HS-27A (cell line): ENCODE results near the gene DNAH17.

Source experiments
- DNase-seq: peaks from one replicate; pipeline ENCODE4 v3.0.0-alpha.2; 2012; ENCODE audit warnings: low read depth, missing footprints

DNAH17 gene

GRCh38 chr17:78572239-78573205 lies 4.7 kb downstream of the DNAH17 start:
- no peak for DNase-seq

GRCh38 chr17:78571329-78571728 lies 5.9 kb downstream of the DNAH17 start:
- no peak for DNase-seq

GRCh38 chr17:78568494-78569115 lies 8.6 kb downstream of the DNAH17 start:
- DNase-seq, result no peak

GRCh38 chr17:78567991-78568390 lies 9.2 kb downstream of the DNAH17 start:
- DNase-seq, result no peak

DNA sequence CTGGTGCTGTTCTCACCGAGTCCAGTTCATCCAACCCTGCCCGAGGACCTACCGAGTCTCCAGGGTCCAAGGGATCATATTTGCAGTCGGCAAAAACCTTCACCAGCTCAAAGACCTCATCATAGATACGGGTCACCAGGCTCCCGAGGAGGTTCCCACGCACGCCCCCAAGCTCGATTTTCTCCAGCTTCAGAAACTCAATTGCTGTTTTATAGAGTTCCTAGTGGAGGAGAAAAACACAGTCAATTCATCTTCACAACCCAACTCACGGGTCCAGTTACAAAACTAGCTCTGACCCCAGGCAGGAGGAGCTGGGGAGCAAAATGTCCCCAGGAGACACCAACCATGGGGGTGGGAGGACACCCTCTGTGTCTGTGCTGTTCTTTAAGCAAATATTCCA lies 10.2 kb downstream of the DNAH17 start:
- DNase-seq, result no peak

GRCh38 chr17:78563189-78564145 lies 13.7 kb downstream of the DNAH17 start:
- no peak for DNase-seq

DNA sequence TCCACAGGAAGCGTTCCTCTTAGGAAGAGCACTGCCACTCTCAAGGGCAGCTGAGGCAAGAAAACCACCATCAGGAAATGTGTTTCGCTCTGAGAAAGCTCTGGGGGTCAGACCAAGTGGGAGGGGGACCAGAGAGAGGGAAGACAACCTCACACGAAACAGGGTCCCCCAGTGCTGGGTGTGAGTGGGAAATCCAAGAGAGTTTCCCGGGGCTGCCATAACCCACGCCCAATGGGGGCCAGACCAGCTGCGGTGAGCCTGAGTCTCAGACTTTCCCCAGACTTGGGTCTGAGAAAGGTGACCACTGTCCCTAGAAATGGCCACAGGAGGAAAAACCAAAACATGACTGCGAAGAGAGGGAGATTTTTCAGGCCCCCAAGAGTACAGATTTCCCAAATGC lies 14.5 kb downstream of the DNAH17 start:
- no peak for DNase-seq

- DNase-seq, result no peak
Measured at GRCh38 chr17:78561166-78561565, 16.0 kb downstream of the DNAH17 start.

GRCh38 chr17:78560731-78561130 lies 16.5 kb downstream of the DNAH17 start:
- DNase-seq, result no peak

DNA sequence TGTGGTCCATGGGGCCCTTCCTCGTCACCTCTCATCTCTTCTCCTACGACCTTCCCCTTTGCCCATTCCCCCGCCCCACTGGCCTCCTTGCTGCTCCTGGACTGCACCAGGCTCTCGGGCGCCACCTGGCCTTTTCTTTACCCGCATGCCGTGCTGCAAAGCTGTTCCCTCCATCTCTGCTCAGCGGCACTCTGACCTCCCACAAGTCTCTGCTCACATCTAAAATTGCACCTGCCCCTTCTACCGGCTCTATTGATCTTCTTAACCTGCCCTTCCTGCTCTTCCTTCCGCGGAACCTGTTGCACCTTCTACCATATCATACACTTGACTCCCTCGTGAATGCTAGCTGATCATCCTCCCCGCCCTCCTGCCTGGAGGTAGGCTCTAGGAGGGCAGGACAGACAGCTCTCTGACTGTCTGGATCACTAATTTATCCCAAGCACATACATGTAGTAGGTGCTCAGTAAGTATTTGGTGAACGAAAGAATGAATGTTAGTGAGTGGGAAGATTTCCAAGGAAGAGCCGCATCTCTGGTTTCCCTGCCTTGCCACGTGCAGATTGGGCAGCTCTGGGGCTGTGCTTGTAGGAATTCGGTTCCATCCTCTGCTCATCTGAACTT lies 17.3 kb downstream of the DNAH17 start:
- no peak for DNase-seq

- no peak for DNase-seq
Measured at GRCh38 chr17:78558989-78559388, 18.2 kb downstream of the DNAH17 start.

DNA sequence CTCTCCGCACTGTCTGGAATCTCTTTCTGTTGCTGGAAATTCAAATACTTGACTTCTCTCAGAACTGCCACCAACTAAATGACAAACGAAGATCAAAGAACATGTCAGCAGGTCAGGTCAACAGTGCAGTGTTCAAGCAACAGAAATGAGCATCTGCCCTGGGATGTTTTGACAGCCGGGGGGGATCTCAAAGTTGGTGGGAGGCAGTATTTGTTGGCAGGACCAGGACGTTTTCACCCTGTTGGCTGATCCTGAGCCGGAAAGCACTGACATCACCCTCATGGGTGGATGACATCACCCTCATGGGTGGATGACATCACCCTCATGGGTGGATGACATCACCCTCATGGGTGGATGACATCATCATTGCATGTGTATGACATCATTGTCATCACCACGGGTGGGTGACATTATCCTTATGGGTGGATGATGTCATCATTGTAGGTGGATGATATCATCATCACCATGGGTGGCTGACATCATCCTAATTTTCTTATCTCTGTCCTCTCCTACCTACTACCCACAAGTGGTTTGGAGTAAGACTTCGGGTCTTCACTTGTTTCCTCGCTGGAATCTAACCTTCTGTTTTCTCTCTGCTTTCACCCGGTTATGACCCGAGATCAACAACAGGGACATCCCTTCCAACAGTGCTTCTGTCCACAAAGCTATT lies 18.9 kb downstream of the DNAH17 start:
- DNase-seq, result no peak

DNA sequence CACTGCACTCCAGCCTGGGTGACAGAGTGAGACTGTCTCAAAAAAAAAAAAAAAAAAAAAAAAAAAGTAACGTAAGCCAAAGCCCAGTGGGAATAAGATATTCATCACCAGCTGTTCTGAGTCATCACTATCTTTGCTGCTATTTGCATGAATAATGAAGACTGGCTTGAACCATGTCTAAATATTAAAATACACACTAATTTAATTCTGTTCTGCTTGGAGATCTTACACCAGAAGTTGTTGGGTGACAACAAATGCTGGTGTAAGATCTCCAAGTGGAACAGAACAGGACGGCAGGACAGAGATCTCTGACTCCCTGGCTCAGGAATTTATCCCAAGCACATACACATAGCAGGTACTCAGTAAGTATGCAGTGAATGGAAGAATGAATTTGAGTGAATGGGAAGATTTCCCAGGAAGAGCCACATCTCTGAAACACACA lies 19.6 kb downstream of the DNAH17 start:
- DNase-seq, result no peak

DNA sequence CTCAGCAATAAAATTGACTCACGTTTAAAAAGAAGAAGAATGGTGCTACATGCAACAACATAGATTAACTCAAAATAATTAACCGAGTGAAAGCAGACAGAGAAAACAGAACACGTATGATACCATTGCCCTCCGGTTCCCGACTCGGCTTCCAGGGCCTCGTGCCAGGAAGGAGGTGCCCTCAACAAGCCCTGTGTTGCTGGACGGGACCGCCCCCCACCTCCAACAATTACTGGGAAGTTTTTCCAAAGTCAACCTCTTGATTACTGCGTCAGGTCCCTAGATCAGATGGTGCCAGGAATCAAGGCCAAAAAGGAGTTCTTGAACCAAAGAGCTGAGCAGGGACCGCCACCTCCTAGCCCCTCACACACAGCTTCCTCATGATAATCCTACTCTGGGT lies 20.4 kb downstream of the DNAH17 start:
- DNase-seq, result no peak

DNA sequence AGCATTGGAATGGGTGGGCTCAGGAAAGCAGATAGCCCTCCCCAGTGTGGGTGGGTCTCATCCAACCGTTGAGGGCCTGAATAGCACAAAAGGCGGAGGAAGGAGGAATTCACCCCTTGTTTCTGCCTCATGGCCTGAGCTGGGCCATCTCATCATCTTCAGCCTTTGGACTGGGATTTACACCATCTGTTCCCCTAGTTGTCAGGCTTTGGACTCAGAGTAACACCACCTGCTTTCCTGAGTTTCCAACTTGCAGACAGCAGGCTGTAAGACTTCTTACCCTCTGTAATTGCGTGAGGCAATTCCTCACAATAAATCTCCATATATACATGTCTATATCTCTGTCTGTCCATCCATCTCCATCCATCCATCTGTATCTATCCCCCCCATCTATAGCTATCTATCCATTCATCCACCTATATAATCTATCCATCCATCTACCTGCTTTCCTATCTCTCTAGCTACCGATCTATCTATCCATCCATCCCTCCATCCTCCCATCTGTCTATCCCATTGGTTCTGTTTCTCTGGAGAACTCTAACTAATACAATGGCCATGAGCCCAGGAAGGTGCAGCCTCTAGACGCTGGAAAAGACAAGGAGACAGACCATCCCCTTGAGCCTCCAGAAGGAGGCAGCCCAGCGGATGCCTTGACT lies 21.3 kb downstream of the DNAH17 start:
- DNase-seq, result no peak

DNA sequence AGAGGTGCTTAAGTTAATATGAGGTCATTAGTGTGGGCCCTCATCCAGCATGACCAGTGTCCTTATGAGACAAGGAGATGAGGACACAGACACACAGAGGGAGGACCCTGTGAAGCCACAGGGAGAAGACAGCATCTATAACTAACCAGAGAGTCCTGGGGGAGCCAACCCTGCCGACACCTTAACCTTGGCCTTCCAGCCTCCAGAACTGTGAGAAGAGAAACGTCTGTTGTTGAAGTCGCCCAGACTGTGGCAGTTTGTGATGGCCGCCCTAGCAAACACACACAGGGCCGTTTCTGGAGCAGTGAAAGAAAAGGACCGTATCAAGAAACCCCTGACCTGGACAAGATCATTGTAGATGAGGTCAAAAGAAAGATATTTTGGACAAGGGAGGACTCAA lies 26.7 kb downstream of the DNAH17 start:
- DNase-seq, result no peak

DNA sequence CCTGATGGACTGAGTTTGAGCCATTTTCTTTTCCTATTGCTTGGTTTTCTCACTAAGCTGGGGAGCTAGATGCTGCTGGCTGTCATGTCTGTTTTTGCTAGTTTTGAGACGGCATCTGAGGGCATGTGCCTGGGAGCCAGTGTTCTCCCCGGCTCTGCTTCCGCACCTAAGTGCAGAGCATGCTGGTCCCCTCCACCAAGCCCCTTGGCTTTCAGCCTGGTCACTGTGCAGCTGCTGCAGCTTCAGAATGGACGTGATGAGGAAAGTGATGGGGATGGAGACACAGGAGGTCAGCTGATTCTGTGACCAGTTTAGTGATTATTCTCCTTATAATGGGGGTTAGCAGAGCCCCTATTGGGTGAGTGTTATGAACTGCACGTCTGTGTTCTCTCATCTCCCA lies 28.5 kb downstream of the DNAH17 start:
- no peak for DNase-seq

DNA sequence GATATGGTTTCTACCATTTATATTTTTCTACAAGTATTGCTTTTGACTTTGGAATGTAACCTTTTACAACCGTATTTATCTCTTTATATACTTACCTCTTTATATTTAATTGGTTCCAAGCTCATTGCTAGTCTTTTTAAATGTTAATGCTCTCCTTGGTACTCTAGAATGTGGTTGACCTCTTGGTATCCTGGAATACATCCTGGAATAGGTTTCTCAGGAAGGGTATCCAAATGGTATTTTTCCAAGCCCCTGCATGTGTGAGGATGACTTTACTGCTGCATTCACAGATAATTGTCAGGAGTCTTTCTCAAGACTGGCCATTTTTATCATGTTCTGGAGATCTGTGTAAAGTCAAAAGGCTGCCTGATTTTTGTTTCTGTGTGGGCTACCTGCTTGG lies 30.2 kb downstream of the DNAH17 start:
- DNase-seq, result no peak

- no peak for DNase-seq
Measured at GRCh38 chr17:78546476-78546875, 30.7 kb downstream of the DNAH17 start.

GRCh38 chr17:78544881-78545755 lies 32.1 kb downstream of the DNAH17 start:
- DNase-seq, result no peak
